D721Med (cell line): ENCODE data around the gene GUCD1.

Source experiments
- DNase-seq: peaks from one replicate; pipeline ENCODE4 v3.0.0; 2011; ENCODE audit warnings: low spot score; ENCODE audit not compliant: insufficient read length
- FAIRE-seq: peaks from 2 replicates; lab custom pipeline; 2011; peaks lifted over from hg19 to GRCh38; lab: Jason Lieb, UNC
- CTCF ChIP-seq: IDR thresholded peaks from 2 replicates; pipeline ENCODE4 v1.5.1; 2012; ENCODE audit warnings: mild to moderate bottlenecking, control low read depth; ENCODE audit not compliant: insufficient read depth; ENCODE audit errors: missing control alignments

GUCD1 gene

DNA sequence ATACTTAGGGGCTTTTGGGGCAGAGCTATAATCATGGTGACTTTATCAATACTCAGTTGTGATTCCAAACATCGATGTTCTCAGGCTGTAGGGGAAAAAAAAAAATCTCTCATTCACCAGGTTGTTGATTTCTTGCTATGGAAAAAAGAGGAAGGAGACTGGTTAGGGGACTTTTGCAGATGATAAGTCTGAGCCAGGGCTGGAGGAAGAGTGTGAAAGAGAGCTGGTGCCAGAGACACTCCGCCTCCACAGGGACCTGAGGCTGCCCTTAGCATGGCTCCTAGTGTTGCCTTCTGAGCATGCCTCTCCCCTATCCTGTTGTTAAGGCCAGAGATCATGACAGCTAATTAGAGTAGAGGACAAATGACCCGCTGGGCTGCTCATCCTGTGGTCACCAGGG, 42.9 kb downstream of the GUCD1 start:
- no peak for TF ChIP-seq CTCF
- FAIRE-seq (no peak), DNase-seq (no peak)

DNA sequence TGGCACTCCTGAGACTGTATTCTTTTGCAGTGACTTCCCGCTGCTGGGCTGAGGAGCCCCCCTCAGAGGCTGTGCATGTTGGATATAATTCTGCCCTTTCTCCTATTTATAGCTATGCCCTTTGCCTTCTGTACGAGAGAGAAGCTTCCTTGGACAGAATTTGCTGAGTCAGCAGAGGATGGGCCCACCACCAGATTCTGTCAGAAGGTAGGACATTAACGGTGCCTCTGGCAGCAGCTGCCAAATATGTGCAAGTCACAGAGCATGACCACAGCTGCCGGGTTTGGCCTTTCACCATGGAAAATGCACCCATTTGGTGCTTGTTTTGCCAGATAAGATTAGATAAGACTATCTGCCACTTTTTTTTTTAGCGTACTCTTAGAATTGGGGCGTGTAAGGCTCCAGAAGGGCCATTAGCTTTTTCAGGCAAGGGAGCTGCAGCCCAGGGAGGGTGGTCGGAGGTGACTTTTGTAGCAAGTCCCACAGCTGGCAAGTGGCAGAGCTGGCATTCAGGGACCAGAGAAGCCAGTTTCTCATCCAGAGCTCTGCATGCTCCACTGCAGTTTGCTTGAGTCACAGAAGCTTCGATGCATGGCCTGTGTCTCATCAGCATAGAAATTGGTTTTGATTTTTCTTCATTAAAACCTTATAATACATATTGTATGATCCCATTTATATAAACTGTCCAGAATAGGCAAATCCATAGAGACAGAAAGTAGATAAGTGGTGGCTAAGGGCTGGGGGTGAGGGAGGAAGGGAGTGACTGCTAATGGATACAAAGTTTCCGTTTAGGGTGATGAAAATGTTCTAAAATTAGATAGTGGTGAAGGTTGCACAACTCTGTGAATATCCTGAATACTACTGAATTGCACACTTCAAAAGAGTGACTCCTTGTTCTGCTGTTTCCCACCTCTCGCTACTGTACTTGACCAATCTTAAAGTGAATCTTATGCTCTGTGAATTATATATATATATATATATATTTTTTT, 44.0 kb downstream of the GUCD1 start:
- FAIRE-seq (no peak), DNase-seq (no peak)
- no peak for TF ChIP-seq CTCF

- TF ChIP-seq CTCF, result no peak
- DNase-seq, result no peak
- no peak for FAIRE-seq
These were observed 47.2 kb downstream of the GUCD1 start for GRCh38 chr22:24507716-24508115.

GRCh38 chr22:24506802-24507438, 48.0 kb downstream of the GUCD1 start:
- FAIRE-seq (no peak), DNase-seq (no peak)
- TF ChIP-seq CTCF, result no peak

GRCh38 chr22:24504956-24505736, 49.8 kb downstream of the GUCD1 start:
- FAIRE-seq, result no peak
- DNase-seq, result no peak
- no peak for TF ChIP-seq CTCF

- no peak for FAIRE-seq
These were observed 50.4 kb downstream of the GUCD1 start for GRCh38 chr22:24504540-24504939.

More at GRCh38 chr22:24504540-24504939, 50.4 kb downstream of the GUCD1 start:
- no peak for TF ChIP-seq CTCF
- DNase-seq, result no peak
